CD4-positive, alpha-beta T cell (primary cell): ENCODE measurements around the gene GAB3. TPM values are rescaled to one million over a fixed set of nuclear protein-coding genes. Genes with fewer than 3 reads are reported as not detected.
"Not testable (repeated sequence)": the region's sequence is repeated elsewhere in the genome, so short reads cannot be mapped to it uniquely, and the experiment has no call there.

Experiments
- ATAC-seq: fragments of 200-7000 bp; cut with Tn5 transposase; one replicate; pipeline ENCODE4 v1.10.0; 2022; ENCODE audit warnings: mild to moderate bottlenecking; ENCODE audit not compliant: poor library complexity
- CTCF ChIA-PET: fragments of 350-600 bp; sonication (Branson Sonifier 250); formaldehyde crosslinking; loops from one replicate; lab custom pipeline; 2021; ENCODE audit warnings: antibody characterized with exemption, inconsistent platforms; lab: Charles Lee
- POLR2A ChIA-PET: fragments of 350-600 bp; sonication (Branson Sonifier 250); formaldehyde crosslinking; loops from one replicate; lab custom pipeline; 2021; ENCODE audit warnings: antibody characterized with exemption, inconsistent platforms; lab: Charles Lee
- DNase-seq, 14 experiments: peaks; one replicate each; pipeline ENCODE4 v3.0.0-alpha.2; 2013 to 2020; ENCODE audit warnings: mixed read lengths in 2 of 14
- H3K27ac ChIP-seq, 2 donors: one replicate each; pipeline versions ENCODE4 v1.5.1 to v1.7.0; 2013; ENCODE audit warnings: low read length in 2 of 2, low read depth in 1 of 2, mild to moderate bottlenecking in 1 of 2
- H3K27me3 ChIP-seq, 2 experiments: 1 replicate in 1 of 2; 2 replicates in 1 of 2; pipeline versions ENCODE4 v1.6.1 to v1.7.0; 2013; ENCODE audit warnings: low read length in 2 of 2, control low read depth in 1 of 2, mild to moderate bottlenecking in 1 of 2, moderate library complexity in 1 of 2; ENCODE audit not compliant: insufficient read depth in 2 of 2, control insufficient read depth in 1 of 2
- H3K36me3 ChIP-seq: one replicate; pipeline ENCODE4 v1.6.1; 2013; ENCODE audit warnings: low read length, control low read depth; ENCODE audit not compliant: insufficient read depth
- H3K4me1 ChIP-seq: one replicate; pipeline ENCODE4 v1.6.1; 2013; ENCODE audit warnings: low read length, control low read depth; ENCODE audit not compliant: insufficient read depth
- H3K4me3 ChIP-seq: one replicate; pipeline ENCODE4 v1.5.1; 2013; ENCODE audit warnings: mild to moderate bottlenecking, low read length, moderate library complexity
- H3K9me3 ChIP-seq, 2 experiments: 1 replicate in 1 of 2; 2 replicates in 1 of 2; pipeline versions ENCODE4 v1.6.1 to v1.7.0; 2013; ENCODE audit warnings: low read length in 2 of 2, mild to moderate bottlenecking in 2 of 2, control low read depth in 1 of 2, moderate library complexity in 1 of 2; ENCODE audit not compliant: control insufficient read depth in 1 of 2, insufficient read depth in 1 of 2
- H3K27ac Mint-ChIP-seq: one replicate; pipeline ENCODE4 v1.8.0; 2020; ENCODE audit warnings: mixed read lengths
- H3K27me3 Mint-ChIP-seq: one replicate; pipeline ENCODE4 v1.8.0; 2021; ENCODE audit warnings: mixed read lengths
- H3K36me3 Mint-ChIP-seq: one replicate; pipeline ENCODE4 v1.8.0; 2021; ENCODE audit warnings: low read depth, mixed read lengths
- H3K4me1 Mint-ChIP-seq: one replicate; pipeline ENCODE4 v1.8.0; 2021; ENCODE audit warnings: low read depth, mixed read lengths
- H3K4me3 Mint-ChIP-seq: one replicate; pipeline ENCODE4 v1.8.0; 2020; ENCODE audit warnings: mild to moderate bottlenecking, mixed read lengths
- H3K9me3 Mint-ChIP-seq: one replicate; pipeline ENCODE4 v1.8.0; 2020; ENCODE audit warnings: mixed read lengths
- intact Hi-C, 2 experiments: fragments of 100-400 bp; cut with DNase I in 1 of 2; cut with micrococcal nuclease in 1 of 2; formaldehyde crosslinking; loops; one replicate each; pipeline versions ENCODE4 v1.15.1 to v1.9.0; 2023 to 2025; cut with DNase I, micrococcal nuclease
- total RNA-seq, 174 experiments: library from RNA in 2 of 174; stranded (reverse) in 2 of 174; gene quantifications; one replicate each; pipeline ENCODE4 v1.2.3 and lab custom pipeline; 2021 to 2026
- TF ChIP-seq, protein P1 (sequence below): fragments of 200-600 bp; IDR thresholded peaks from one replicate; pipeline ENCODE4 v1.8.0; 2022; ENCODE audit warnings: antibody characterized with exemption, mild to moderate bottlenecking

GAB3 gene
- total RNA-seq, 2 experiments from 2014 or later = 3.4 to 3.5 TPM

GRCh38 chrX:154693394-154693793 is 57.5 kb downstream of the GAB3 start:
- DNase-seq (peak in 3 of 14 experiments; percentile 24 to 44 (median 38)), ATAC-seq (peak; percentile 76)
- H3K4me1 Mint-ChIP-seq = peaks cover 9% of the 10 kb centered on the region
- peaks cover 48% of the 10 kb centered on the region for H3K36me3 Mint-ChIP-seq
- CTCF ChIA-PET = no interaction called here
- Histone ChIP-seq H3K36me3 (peaks cover 28% of the 10 kb centered on the region), H3K9me3 (no peaks in the 10 kb centered on the region), H3K27ac (no peak overlapping the region), H3K27me3 (no peaks in the 10 kb centered on the region), H3K4me3 (no peak overlapping the region), H3K4me1 (no peaks in the 10 kb centered on the region)
- H3K4me3 Mint-ChIP-seq = no peak overlapping the region
- intact Hi-C loops = no loop called here
- POLR2A ChIA-PET = no interaction called here
- TF ChIP-seq, protein P1, sequence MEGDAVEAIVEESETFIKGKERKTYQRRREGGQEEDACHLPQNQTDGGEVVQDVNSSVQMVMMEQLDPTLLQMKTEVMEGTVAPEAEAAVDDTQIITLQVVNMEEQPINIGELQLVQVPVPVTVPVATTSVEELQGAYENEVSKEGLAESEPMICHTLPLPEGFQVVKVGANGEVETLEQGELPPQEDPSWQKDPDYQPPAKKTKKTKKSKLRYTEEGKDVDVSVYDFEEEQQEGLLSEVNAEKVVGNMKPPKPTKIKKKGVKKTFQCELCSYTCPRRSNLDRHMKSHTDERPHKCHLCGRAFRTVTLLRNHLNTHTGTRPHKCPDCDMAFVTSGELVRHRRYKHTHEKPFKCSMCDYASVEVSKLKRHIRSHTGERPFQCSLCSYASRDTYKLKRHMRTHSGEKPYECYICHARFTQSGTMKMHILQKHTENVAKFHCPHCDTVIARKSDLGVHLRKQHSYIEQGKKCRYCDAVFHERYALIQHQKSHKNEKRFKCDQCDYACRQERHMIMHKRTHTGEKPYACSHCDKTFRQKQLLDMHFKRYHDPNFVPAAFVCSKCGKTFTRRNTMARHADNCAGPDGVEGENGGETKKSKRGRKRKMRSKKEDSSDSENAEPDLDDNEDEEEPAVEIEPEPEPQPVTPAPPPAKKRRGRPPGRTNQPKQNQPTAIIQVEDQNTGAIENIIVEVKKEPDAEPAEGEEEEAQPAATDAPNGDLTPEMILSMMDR = no peak
- H3K27ac Mint-ChIP-seq = peak overlapping the region; percentile 69
- no peaks in the 10 kb centered on the region for H3K27me3 Mint-ChIP-seq
- no peaks in the 10 kb centered on the region for H3K9me3 Mint-ChIP-seq

- H3K27ac Mint-ChIP-seq, ATAC-seq, POLR2A ChIA-PET, DNase-seq, H3K27me3 ChIP-seq, H3K4me3 ChIP-seq, H3K4me1 Mint-ChIP-seq, H3K36me3 ChIP-seq, H3K4me3 Mint-ChIP-seq, intact Hi-C loops, H3K9me3 Mint-ChIP-seq, H3K27me3 Mint-ChIP-seq, H3K9me3 ChIP-seq, CTCF ChIA-PET, H3K27ac ChIP-seq, H3K4me1 ChIP-seq: not testable (repeated sequence)
- peaks cover 24% of the 10 kb centered on the region for H3K36me3 Mint-ChIP-seq
These were observed 60.4 kb downstream of the GAB3 start for GRCh38 chrX:154690438-154690837.

DNA sequence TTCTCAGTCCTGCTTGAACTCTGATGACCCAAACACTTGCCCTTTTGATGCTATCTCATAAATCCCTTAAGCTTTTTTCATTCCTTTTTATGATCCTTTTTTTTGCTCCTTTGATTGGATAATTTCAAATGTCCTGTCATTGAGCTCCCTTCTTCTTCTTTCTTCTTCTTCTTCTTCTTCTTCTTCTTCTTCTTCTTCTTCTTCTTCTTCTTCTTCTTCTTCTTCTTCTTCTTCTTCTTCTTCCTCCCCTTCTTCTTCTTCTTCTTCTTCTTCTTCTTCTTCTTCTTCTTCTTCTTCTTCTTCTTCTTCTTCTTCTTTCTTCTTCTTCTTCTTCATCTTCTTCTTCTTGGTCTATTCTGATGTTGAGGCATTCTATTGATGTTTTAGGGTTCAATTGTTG is 78.8 kb downstream of the GAB3 start:
- H3K4me3 Mint-ChIP-seq, ATAC-seq, H3K4me1 Mint-ChIP-seq, POLR2A ChIA-PET, H3K36me3 ChIP-seq, H3K4me3 ChIP-seq, H3K27me3 Mint-ChIP-seq, DNase-seq, H3K27ac Mint-ChIP-seq, H3K27ac ChIP-seq, CTCF ChIA-PET, H3K9me3 Mint-ChIP-seq, H3K4me1 ChIP-seq, H3K36me3 Mint-ChIP-seq, H3K27me3 ChIP-seq: not testable (repeated sequence)
- intact Hi-C loops = loop anchor here in 1 of 2 experiments (10.0 kb wide), 1 partner anchor 163 kb away; the partner anchor contains the start of gene SMIM9
- peaks cover 0 to 11% of the 10 kb centered on the region in 2 experiments for H3K9me3 ChIP-seq

DNA sequence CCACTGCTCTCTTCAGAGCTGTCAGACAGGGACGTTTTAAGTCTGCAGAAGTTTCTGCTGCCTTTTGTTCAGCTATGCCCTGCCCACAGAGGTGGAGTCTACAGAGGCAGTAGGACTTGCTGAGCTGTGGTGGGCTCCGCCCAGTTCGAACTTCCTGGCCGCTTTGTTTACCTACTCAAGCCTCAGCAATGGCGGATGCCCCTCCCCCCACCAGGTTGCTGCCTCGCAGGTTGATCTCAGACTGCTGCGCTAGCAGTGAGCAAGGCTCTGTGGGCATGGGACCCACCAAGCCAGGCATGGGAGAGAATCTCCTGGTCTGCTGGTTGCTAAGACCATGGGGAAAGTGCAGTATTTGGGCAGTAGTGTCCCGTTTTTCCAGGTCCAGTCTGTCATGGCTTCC is 80.0 kb downstream of the GAB3 start:
- peak in 3 of 14 experiments; percentile 3 to 25 (median 4) for DNase-seq
- H3K4me1 ChIP-seq, ATAC-seq, H3K36me3 ChIP-seq, H3K4me3 Mint-ChIP-seq, H3K27me3 Mint-ChIP-seq, POLR2A ChIA-PET, H3K4me3 ChIP-seq, H3K27ac ChIP-seq, H3K4me1 Mint-ChIP-seq, H3K27me3 ChIP-seq, H3K36me3 Mint-ChIP-seq, H3K9me3 Mint-ChIP-seq, CTCF ChIA-PET, H3K27ac Mint-ChIP-seq: not testable (repeated sequence)
- peaks cover 0 to 11% of the 10 kb centered on the region in 2 experiments for H3K9me3 ChIP-seq
- intact Hi-C loops = loop anchor here in 1 of 2 experiments (10.0 kb wide), 1 partner anchor 164 kb away; the partner anchor contains the start of gene SMIM9
